ENCODE results near the gene BMP2K. TPM values are rescaled to one million over a fixed set of nuclear protein-coding genes. Genes with fewer than 3 reads are reported as not detected.

The BMP2K gene
- total and polyA plus RNA-seq, 2 experiments from 2014 or later = 8.2 to 32.5 TPM

GRCh38 chr4:78901882-78902281 is 125.7 kb downstream of the BMP2K start (continued):
- no peak for TF ChIP-seq CTCF (conservative IDR thresholded peaks at IDR 0.05; ENCODE audit: low read depth in 2 of 2)
- TF ChIP-seq ZNF114 (CRISPR knock-in tag; IDR thresholded peaks at IDR 0.05) = no peak
- TF ChIP-seq STAT1 (IDR thresholded peaks at IDR 0.05; ENCODE audit: unreplicated experiment) = no peak
- no peak for TF ChIP-seq JUNB (IDR thresholded peaks at IDR 0.05; ENCODE audit: unreplicated experiment)
- no peak for TF ChIP-seq POLR2AphosphoS5 (IDR thresholded peaks at IDR 0.05; ENCODE audit: low read depth)
- TF ChIP-seq ZNF331 (CRISPR knock-in tag; IDR thresholded peaks at IDR 0.05; ENCODE audit: low read depth) = no peak

GRCh38 chr4:78902298-78902697 is 126.1 kb downstream of the BMP2K start:
- no peak for DNase-seq (ENCODE audit: low spot score)
- no peak for TF ChIP-seq EZH2phosphoT487 (IDR thresholded peaks at IDR 0.05; ENCODE audit: unreplicated experiment)
- no peak for TF ChIP-seq STAT1 (IDR thresholded peaks at IDR 0.05; ENCODE audit: unreplicated experiment)
- no peak for TF ChIP-seq CTCF (conservative IDR thresholded peaks at IDR 0.05; ENCODE audit: low read depth in 2 of 2)
- TF ChIP-seq EZH2 (IDR thresholded peaks at IDR 0.05; ENCODE audit: low read depth, unreplicated experiment) = no peak
- H3K27ac Mint-ChIP-seq = no peak overlapping the region
- no peaks in the 10 kb centered on the region for H3K36me3 Mint-ChIP-seq (ENCODE audit: low read depth)
- no peaks in the 10 kb centered on the region for H3K36me3 ChIP-seq (ENCODE audit: insufficient read depth)
- H4K20me1 ChIP-seq (replicated peaks; ENCODE audit: insufficient read depth) = no peaks in the 10 kb centered on the region
- no peaks in the 10 kb centered on the region for H3K9me2 ChIP-seq (ENCODE audit: insufficient read depth)
- H3K4me1 Mint-ChIP-seq = no peaks in the 10 kb centered on the region
- no peaks in the 10 kb centered on the region for H3K79me2 ChIP-seq (replicated peaks; ENCODE audit: insufficient read depth)
- no peaks in the 10 kb centered on the region for H3K27me3 Mint-ChIP-seq (ENCODE audit: insufficient read depth, low read depth, poor library complexity)
- no peak overlapping the region for H3K27ac ChIP-seq (ENCODE audit: low read depth)
- no peak overlapping the region for H2AFZ ChIP-seq
- no peak for ATAC-seq
- H3K4me1 ChIP-seq (ENCODE audit: insufficient read depth) = no peaks in the 10 kb centered on the region
- no peak overlapping the region for H3K4me3 Mint-ChIP-seq
- H3F3A ChIP-seq (replicated peaks; ENCODE audit: low read depth) = no peaks in the 10 kb centered on the region
- H3K27me3 ChIP-seq (ENCODE audit: insufficient read depth) = no peaks in the 10 kb centered on the region
- no peak overlapping the region for H3K4me3 ChIP-seq
- no peaks in the 10 kb centered on the region for H3K9me3 Mint-ChIP-seq
- H3K4me2 ChIP-seq = no peak overlapping the region

- Histone ChIP-seq H4K20me1 (replicated peaks; ENCODE audit: insufficient read depth) (no peaks in the 10 kb centered on the region), H3K9me2 (ENCODE audit: insufficient read depth) (no peaks in the 10 kb centered on the region), H3K4me3 (no peak overlapping the region), H3K79me2 (replicated peaks; ENCODE audit: insufficient read depth) (no peaks in the 10 kb centered on the region), H3F3A (replicated peaks; ENCODE audit: low read depth) (no peaks in the 10 kb centered on the region), H3K27ac (ENCODE audit: low read depth) (no peak overlapping the region), H3K27me3 (ENCODE audit: insufficient read depth) (no peaks in the 10 kb centered on the region), H3K36me3 (ENCODE audit: insufficient read depth) (no peaks in the 10 kb centered on the region), H3K4me1 (ENCODE audit: insufficient read depth) (no peaks in the 10 kb centered on the region), H2AFZ (no peak overlapping the region), H3K4me2 (no peak overlapping the region)
- Mint-ChIP-seq H3K36me3 (ENCODE audit: low read depth) (no peaks in the 10 kb centered on the region), H3K9me3 (no peaks in the 10 kb centered on the region), H3K4me1 (no peaks in the 10 kb centered on the region), H3K27ac (no peak overlapping the region), H3K27me3 (ENCODE audit: insufficient read depth, low read depth, poor library complexity) (no peaks in the 10 kb centered on the region), H3K4me3 (no peak overlapping the region)
- TF ChIP-seq NANOG (IDR thresholded peaks at IDR 0.05; ENCODE audit: borderline replicate concordance) (no peak), JUNB (IDR thresholded peaks at IDR 0.05; ENCODE audit: unreplicated experiment) (no peak), ZNF331 (CRISPR knock-in tag; IDR thresholded peaks at IDR 0.05; ENCODE audit: low read depth) (no peak), STAT1 (IDR thresholded peaks at IDR 0.05; ENCODE audit: unreplicated experiment) (no peak), EZH2phosphoT487 (IDR thresholded peaks at IDR 0.05; ENCODE audit: unreplicated experiment) (no peak), ZNF462 (CRISPR knock-in tag; IDR thresholded peaks at IDR 0.05) (no peak)
- DNase-seq (ENCODE audit: low spot score) = no peak
- ATAC-seq = no peak
Measured at GRCh38 chr4:78904143-78904542, 128.0 kb downstream of the BMP2K start.

Data from GM23338 (cell line).